Left lobe of liver (tissue), 2 donors: ENCODE measurements around the gene MEGF6. TPM values are rescaled to one million over a fixed set of nuclear protein-coding genes. Genes with fewer than 3 reads are reported as not detected.

Source experiments
- ATAC-seq: fragments of 200-7000 bp; cut with Tn5 transposase; one replicate; pipeline ENCODE4 v1.9.1; 2020; ENCODE audit warnings: mild to moderate bottlenecking, moderate library complexity
- DNase-seq: peaks from one replicate; pipeline ENCODE4 v3.0.0-alpha.2; 2020; ENCODE audit warnings: low spot score
- total RNA-seq: library from RNA; stranded (reverse); gene quantifications from one replicate; pipeline ENCODE4 v1.2.1, GENCODE V29; 2021
- donor health status: DM: no; HTN: no; CAD: no; lungs with moderate emphysema.
- donor health status: DM: no; HTN: yes; CAD: no.

Gene MEGF6
- total RNA-seq, 1 donor from 2014 or later: 6.9 TPM

DNA sequence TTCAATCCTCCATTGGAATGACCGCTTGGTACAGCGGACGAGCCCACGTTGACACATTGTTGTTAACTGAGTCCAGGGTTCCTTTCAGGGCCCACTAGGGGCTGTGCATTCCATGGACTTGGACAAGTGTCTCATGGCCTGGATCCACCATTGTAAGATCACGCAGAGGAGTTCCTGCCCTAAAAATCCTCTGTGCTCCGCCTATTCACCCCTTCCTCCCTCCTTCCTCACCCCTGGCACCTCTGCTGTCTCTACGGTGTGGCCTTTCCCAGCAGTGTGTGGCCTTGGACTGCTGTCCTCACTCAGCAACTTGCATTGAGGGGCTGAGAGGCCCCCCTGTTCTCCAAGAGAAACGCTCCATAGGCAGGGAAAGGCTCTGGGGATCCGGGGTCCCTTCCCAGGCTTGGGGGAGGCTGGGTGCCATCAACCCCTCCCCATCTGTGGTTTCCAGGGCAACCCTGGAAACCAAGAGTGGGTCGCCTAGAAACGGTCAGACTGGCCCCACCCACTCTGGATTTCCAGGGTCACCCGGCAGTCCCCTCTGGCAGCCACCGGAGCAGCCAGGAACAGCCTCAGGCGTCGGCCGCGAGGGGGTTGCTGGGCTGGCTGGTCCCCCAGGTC is 50.9 kb downstream of the MEGF6 start:
- no peak for DNase-seq
- no peak for ATAC-seq

DNA sequence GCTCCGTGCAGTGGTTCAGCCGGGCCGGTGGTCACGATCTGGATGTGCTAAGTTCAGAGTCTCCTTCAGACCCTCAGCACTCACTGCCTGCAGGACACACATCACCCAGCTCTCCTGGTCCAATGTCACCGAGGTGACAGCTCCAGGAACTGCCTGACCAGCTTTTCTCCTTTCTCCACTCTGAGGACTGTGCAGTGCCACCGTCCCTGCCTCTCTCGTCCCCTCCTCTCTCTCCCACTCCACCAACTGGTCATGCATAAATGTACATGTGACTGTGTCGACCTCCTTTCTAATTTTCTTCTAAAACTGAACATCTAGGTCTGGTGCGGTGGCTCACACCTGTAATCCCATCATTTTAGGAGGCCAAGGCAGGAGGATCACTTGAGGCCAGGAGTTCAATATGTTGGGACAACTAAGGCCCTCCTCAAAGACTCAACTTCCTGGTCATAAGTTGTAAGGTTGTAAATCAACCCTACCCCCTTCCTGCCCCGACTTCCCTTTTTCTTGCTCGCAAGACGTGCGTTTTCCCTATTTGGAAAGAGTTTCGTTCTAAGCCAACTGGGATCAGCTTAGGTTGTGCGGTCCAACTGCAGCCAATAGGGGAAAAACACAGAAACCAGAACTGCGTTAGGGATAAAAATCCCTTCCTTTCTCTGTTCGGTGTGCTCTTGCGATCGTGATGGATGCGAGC is 53.1 kb downstream of the MEGF6 start:
- no peak for ATAC-seq
- DNase-seq: no peak

DNA sequence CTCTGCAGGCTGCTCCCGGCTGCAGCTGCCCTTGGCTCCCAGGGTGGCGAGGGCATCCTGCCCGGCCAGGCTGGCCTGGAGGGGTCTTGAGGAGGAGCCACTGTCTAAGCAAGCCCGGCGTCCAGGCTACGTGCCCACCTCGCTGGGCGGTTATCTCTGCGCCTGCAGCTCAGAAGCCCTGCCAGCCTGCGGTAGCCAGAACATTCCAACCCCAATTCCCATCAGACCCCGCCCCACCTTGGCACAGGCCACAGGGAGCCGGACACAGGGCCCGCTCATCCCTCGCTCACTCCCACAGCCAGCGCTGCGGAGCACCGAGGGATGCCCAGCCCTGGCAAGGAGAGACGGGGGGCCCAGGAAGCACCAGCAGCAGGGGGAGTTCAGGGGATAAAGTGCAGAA is 53.9 kb downstream of the MEGF6 start:
- ATAC-seq (no peak), DNase-seq (no peak)

DNA sequence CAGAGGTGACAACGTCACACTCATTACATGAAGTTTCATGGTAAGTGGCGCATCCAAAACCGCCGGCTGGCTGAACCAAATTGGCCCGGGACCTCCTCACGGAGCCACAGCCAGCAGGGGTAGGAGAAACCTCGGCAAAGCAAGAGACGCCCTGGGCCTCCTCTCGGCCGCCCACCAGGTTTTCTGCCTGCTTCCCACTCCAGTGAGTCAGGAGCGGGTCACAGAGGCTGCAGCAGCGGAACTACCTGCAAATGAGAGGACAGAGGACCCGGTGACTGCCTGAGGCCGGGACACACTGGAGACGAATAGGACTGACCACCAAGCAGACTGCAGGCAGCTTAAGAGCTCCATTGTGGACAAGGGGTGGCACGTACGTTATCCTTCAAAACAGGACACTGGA is 55.0 kb downstream of the MEGF6 start:
- ATAC-seq: no peak
- DNase-seq: no peak

DNA sequence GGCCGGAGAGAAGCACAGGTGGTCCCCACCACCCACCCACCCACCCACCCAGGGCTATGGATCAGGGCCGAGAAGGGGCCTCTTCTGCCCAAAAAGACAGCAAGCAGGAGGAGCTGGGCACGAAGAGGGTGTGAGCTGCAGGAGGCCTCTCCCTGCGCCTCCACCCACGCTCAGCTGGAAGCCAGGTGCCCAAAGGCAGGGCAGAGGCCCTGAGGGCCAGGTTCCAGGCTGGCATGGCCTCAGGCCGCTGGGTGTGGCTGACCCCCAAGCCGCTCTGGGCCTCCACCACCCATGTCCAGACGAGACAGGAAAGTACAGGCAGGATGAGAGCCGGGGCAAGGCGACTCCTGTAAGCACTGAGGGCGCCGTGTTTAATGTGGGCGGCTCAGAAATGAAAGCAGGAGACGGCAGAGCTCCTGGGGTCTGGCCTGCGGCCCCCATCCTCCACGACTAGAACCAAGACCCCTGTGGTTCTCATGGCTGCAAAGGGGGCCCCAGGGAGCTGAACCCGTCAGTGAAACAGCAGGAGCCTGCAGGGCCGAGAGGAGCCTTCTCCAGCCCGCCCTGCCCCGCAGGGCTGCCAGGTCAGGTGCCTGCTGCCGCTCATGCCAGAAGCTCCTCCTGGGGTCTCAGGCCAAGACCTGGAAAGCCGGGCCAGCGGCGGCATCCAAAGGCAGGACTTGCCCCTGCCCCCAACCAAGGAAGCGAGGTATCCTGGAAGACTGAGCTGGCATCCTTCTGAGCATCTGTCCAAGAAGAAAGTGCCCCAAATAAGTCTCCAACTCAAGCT is 56.0 kb downstream of the MEGF6 start:
- ATAC-seq (no peak), DNase-seq (no peak)

DNA sequence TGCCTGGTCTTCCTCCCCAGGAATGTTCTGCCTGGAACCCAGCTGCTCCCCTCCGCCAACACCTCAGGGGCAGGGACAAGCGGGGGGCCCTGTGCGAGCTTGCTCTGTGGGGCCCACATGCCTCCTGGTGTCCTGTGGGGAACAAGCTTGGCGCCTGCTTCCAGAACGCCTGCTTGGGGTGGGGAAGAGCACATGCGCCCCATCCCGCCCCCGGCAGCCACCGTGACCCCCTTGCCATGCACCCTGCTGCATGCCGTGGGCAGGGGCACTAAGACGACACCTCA is 57.4 kb downstream of the MEGF6 start:
- no peak for ATAC-seq
- DNase-seq: no peak

DNA sequence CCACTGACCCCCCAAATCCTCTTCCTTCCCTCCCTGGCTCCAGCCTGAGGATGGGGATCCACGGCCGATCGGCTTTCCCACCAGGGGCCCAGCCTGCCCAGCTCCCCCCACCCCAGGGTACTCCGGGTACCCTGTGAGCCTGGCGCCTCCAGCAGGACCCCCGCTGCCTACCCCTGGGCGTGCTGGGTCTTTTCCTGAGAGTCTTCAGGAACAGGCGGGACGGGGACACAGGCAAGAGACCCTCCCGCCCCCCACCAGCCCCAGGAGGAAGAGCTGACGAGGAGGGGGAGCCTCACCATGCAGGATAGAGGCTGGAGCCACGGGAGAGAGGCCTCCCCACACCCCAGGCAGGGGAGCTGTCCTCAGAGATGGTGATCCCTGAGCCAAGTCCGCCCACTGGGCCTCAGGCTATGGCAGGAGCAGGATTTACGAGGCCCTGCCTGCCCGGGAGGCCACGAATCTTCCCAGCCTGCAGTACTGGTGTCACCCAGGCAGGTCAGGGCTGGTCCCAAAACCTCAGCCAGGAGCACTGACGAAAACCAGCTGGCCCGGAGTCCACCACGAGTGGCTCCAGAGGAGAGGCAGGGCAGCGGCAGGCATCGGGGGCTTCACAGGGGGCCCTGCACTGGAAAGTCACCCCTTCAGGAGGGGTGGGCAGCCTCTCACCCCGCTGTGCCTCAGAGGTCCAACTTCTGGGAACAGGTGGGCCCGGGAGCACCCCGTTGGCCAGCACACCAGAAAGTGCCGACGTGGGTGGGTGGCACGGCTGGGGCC is 58.0 kb downstream of the MEGF6 start:
- no peak for ATAC-seq
- no peak for DNase-seq

DNA sequence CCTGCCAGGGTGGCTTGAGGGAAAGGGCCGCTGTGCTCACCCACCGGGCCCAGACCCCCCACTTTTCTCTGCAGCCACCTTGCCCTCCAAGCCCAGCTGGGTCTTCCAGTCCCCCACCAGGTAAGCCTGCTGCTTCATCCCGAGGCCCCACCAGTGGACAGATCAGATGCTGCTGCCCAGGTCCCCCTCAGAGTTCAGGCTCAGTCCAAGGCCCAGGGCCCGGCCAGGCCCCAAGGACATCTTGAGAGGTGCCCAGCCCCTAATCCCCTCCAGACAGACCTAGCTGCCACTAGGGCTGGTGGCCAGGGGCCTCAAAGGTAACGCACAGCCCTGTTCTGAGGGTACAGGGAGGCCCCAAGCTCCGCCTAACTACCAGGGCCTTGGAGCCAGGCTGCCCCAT is 58.6 kb downstream of the MEGF6 start:
- ATAC-seq (no peak), DNase-seq (no peak)

DNA sequence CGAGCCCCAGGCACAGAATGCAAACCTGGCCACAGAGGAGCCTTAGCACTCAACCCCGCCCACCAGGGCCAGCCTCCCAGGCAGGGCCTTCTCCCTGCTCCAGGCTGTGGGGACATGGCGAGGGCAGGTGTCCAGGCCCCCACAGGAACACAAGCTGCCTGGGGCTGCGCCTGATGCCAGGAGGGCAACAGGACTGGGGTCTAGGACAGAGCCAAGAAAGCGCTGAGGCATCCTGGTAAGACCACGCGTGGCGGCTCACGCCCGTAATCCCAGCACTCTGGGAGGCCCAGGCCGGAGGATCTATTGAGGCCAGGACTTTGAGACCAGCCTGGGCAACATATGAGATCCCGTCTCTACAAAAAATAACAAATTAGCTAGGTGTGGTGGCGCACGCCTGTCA is 59.1 kb downstream of the MEGF6 start:
- no peak for ATAC-seq
- no peak for DNase-seq

DNA sequence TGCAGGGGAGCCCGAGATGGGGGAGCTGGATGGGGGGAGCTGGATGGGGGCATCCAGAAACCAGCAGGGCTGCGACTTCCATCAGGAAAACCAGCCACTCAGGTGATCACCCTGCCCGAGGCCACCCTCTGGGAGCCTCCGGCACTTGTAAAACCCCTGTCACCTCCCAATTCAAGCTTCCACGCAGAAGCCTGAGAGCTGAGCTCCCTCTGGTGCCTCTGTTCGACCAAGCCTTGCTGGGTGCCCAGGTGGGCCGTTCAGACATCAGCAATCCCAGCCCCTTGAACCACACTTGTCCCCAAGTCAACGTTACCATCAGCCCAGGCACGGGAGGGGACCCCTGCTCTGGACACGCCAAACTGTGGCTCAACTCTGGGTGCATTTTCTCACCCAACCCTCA is 59.6 kb downstream of the MEGF6 start:
- DNase-seq (no peak), ATAC-seq (no peak)

DNA sequence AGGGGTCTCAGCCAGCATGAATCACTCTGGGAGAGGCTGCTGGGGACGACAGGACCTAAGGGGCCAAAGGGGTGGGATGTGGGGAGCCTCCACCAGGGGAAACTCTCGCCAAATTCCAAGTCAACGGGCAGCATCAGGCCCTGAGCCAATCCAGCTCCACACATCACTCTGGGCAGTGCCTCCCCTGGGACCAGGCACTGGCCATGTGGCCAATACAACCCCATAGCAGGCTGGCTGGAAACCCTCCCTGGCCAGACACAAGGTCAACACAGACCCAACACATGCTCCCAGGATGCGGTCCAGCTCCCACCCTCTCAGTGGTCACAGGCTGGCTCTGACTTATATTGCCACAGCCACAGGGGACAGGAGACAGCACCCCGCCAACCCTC is 60.0 kb downstream of the MEGF6 start:
- ATAC-seq: no peak

DNA sequence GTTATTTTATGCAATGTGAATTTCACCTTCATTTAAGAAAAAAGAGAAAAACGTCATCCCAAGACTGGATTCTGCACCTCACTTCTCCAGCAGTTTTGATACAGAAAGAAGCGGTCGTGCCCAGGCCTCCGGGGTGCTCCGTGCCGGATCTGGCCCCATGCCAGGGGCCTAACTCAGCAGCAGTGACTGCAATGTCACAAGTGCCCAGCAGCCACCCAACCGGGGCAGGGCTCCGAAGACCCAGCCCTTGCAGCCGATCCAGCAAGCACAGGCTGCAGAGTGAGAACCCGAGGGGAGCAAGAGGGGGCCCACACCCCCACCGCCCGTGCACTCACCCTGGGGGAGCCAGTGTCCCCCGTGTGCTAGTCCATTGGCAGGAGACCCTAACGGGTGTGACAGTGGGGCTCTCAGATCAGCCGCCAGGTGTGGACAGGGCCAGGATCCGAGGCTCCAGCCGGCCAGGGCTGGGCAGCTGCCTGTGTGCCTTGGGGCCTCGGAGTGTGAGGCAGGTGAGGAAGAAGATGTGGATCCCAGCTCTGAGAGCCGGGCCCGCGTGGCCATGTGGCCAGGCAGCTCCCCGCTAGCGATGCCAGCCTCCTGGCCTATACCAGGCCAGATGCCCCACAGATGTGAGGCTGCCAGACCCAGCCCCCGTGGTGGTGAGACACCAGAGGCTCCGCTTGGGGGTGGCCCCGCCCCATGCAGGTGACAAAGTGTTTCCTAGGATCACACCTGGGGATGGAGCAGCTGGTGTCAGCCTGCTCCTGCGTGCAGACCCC is 60.6 kb downstream of the MEGF6 start:
- DNase-seq (no peak), ATAC-seq (no peak)

More for the DNA sequence above, 60.0 kb downstream of the MEGF6 start:
- no peak for DNase-seq

DNA sequence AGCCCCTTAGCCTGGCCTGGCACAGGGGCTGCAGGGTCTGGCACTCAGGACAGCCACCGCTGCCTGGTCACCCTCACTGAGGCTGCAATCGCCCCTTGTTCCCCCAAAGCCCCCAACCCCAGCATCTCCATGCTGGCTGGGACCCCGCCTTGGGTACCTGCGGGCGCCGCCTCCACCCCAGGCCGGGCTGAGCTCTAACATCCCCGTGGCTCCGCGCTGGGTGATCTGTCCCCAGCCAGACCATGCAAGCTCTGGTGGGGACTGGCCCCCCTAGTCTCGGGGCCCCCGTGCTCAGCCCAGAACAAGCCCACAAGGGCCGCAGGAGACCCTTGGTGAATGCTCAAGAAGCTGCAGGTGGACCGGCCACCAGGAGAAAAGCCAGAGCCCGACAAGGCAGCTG is 62.4 kb downstream of the MEGF6 start:
- no peak for ATAC-seq
- DNase-seq: no peak

DNA sequence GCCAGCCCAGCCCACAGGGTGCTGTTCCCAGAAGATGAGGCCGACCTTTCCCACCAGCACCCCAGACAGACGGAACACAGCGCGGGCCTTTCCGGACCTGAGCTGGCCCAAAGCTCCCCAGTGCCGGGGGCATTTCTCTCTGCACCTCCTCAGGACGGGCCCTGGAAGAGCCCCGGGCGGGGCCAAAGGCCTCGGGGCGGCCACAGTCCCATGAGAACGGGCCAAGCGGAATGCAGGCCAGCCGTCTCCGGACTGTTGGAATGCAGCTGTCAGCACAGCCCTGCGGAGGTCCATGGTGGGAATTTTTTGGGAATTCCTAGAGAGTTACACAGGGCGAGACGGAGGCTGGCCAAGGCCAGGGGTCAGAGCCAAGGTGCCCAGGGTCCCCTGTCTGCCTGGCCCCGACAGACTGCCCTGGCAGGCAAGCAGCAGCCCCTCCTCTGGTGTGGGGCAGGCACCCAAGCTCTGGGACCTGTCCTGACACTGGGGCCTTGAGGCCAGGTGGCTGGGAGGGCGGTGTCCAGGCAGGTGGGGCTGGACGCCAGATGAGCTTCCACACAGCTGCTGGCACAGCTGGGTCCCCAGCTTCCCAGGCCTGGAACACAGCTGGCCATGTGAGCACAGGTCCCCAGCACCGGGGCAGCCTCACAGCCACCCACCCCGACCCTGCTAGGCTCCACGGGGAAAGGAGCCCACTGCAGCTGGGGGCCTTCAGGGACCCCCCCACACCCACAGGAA is 63.0 kb downstream of the MEGF6 start:
- ATAC-seq (no peak), DNase-seq (no peak)

DNA sequence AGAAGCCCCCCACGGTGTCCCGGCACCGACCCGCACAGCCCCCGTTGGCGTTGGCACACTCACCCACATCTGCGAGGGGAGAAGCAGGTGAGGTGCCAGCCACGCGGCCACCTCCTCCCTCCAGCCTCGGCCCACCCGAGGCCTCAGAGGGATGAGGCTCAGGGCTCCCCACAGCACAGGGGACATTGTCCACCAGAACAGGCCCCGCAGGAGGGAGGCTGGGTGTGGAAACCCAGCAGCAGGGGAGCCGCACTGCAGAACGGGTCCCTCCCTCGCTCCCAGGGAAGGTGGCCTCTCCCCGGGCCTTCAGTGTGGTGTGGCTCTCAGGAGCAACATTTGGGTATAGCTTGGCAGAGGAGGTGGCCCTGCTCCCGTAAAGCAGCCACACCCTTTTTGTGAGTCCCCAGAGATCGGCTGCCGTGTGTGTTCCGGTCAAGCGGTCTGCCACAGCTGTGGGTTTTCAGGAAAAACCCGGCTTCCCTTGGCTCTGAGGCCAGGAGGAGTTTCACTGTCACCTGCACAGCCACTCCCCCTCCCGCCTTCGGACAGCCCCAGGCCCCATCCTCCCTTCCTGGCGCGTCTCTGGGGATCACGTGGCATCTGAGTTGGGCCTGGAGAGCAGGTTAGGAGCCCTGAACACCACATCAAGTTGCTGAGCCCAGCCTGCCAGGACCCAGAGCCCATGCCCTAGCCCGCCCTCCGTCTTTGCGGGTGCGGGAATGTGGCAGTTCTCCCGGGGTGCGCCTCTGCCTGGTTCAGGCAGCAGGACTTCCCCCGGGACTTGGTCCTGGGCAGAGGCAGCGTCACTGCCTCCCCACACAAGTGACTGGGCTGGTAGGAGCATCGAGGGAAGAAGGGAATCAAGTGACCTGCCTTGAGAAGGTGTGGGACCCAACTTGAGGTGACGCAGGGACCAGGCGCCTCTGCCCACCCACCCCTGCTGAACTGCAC is 64.0 kb downstream of the MEGF6 start:
- ATAC-seq (no peak), DNase-seq (no peak)

DNA sequence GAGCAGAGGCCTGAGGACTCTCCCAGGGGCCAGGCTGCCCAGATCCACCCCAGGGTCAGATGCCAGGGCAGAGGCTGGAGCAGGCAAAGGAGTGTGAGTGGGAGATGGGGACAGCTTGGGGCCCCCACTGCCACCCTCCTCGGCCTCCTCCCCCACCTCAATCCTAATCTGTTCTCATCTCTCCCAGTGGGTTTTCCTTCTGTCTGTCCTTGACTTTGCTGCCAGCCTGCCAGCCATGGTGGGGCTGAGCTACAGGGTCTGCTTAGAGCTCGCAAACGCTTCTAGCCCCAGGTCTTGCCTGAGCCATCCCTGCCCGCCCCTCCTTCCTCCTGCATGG is 65.3 kb downstream of the MEGF6 start:
- DNase-seq (no peak), ATAC-seq (no peak)

DNA sequence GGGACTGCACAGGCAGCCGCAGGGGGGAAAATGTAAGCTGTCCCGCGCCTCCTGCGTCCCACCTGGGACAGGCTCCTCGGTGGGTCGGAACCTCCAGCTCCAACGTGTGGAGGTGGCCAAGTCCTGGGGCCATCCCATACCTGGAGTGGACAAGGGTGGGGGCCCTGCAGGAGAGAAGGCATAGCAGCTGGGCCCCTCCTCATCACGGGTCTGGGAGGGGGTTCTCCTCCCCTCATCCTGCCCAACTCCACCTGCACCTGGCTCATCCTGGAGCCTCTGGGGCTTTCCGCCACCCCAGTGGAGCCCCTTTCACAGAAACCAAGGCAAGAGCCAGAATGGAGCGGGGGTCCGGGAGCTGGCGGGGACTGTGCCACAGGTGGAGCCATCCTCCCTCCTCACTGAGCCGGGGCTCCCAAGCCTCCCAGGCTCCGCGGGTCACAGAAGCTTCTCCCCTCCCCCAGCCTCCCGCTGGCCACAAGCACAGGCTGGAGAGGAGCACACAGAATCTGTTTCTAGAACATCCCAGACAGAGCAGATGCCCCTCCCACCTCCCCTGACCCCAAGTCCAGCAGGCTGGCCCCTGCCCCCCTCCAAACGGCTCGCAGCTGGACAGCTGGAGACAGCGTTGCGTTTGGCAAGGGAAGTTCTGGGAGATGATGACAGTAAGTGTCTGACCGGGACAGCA is 65.8 kb downstream of the MEGF6 start:
- ATAC-seq (peak; percentile 18), DNase-seq (no peak)
